Measurements from ENCODE around the gene KRTAP5-6. TPM values are rescaled to one million over a fixed set of nuclear protein-coding genes. Genes with fewer than 3 reads are reported as not detected.

KRTAP5-6 gene
- polyA plus RNA-seq, 1 of the 3 experiments (the other 2 are of a cell fraction) = not detected

- POLR2A ChIA-PET = no interaction called here
- no peak overlapping the region for H3K4me2 ChIP-seq
- H2AFZ ChIP-seq (ENCODE audit: low read depth) = no peak overlapping the region
- no peak overlapping the region for H3K9ac ChIP-seq
- H3K9me3 ChIP-seq = no peaks in the 10 kb centered on the region
- peaks cover 6 to 13% of the 10 kb centered on the region in 2 experiments; a peak in 2 of 4 replicates for H3K4me1 ChIP-seq (ENCODE audit: control insufficient read depth in 1 of 2, insufficient read depth in 2 of 2, low read depth in 1 of 2, low read length in 1 of 2)
- H3F3A ChIP-seq (replicated peaks; ENCODE audit: insufficient read depth) = no peaks in the 10 kb centered on the region
- TF ChIP-seq, protein P1, sequence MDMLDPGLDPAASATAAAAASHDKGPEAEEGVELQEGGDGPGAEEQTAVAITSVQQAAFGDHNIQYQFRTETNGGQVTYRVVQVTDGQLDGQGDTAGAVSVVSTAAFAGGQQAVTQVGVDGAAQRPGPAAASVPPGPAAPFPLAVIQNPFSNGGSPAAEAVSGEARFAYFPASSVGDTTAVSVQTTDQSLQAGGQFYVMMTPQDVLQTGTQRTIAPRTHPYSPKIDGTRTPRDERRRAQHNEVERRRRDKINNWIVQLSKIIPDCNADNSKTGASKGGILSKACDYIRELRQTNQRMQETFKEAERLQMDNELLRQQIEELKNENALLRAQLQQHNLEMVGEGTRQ (IDR thresholded peaks at IDR 0.05; ENCODE audit: borderline replicate concordance, low read depth, low read length) = no peak
- no peak for TF ChIP-seq JUND (IDR thresholded peaks at IDR 0.05)
- TF ChIP-seq GABPA (IDR thresholded peaks at IDR 0.05; ENCODE audit: low read depth) = no peak
- no peak for TF ChIP-seq RFX5 (IDR thresholded peaks at IDR 0.05; ENCODE audit: low read length)
- no peak for TF ChIP-seq CTCF (IDR thresholded peaks at IDR 0.05)
- TF ChIP-seq, protein P2, sequence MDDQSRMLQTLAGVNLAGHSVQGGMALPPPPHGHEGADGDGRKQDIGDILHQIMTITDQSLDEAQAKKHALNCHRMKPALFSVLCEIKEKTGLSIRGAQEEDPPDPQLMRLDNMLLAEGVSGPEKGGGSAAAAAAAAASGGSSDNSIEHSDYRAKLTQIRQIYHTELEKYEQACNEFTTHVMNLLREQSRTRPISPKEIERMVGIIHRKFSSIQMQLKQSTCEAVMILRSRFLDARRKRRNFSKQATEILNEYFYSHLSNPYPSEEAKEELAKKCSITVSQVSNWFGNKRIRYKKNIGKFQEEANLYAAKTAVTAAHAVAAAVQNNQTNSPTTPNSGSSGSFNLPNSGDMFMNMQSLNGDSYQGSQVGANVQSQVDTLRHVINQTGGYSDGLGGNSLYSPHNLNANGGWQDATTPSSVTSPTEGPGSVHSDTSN (IDR thresholded peaks at IDR 0.05) = no peak
- no peak for TF ChIP-seq FOXJ3 (CRISPR knock-in tag; IDR thresholded peaks at IDR 0.05)
- TF ChIP-seq EP300 (IDR thresholded peaks at IDR 0.05; ENCODE audit: borderline replicate concordance in 1 of 2, low read depth in 1 of 2, low read length in 1 of 2) = no peak
- no peak for TF ChIP-seq TEAD4 (IDR thresholded peaks at IDR 0.05; ENCODE audit: borderline replicate concordance, insufficient read depth)
- TF ChIP-seq RXRA (IDR thresholded peaks at IDR 0.05; ENCODE audit: borderline replicate concordance, low read depth) = no peak
- no peak for TF ChIP-seq MXI1 (IDR thresholded peaks at IDR 0.05; ENCODE audit: low read depth, low read length)
- no peak for TF ChIP-seq ELF1 (IDR thresholded peaks at IDR 0.05)
- TF ChIP-seq USF1 (IDR thresholded peaks at IDR 0.05; ENCODE audit: borderline replicate concordance, low read depth) = no peak
- TF ChIP-seq, protein P3, sequence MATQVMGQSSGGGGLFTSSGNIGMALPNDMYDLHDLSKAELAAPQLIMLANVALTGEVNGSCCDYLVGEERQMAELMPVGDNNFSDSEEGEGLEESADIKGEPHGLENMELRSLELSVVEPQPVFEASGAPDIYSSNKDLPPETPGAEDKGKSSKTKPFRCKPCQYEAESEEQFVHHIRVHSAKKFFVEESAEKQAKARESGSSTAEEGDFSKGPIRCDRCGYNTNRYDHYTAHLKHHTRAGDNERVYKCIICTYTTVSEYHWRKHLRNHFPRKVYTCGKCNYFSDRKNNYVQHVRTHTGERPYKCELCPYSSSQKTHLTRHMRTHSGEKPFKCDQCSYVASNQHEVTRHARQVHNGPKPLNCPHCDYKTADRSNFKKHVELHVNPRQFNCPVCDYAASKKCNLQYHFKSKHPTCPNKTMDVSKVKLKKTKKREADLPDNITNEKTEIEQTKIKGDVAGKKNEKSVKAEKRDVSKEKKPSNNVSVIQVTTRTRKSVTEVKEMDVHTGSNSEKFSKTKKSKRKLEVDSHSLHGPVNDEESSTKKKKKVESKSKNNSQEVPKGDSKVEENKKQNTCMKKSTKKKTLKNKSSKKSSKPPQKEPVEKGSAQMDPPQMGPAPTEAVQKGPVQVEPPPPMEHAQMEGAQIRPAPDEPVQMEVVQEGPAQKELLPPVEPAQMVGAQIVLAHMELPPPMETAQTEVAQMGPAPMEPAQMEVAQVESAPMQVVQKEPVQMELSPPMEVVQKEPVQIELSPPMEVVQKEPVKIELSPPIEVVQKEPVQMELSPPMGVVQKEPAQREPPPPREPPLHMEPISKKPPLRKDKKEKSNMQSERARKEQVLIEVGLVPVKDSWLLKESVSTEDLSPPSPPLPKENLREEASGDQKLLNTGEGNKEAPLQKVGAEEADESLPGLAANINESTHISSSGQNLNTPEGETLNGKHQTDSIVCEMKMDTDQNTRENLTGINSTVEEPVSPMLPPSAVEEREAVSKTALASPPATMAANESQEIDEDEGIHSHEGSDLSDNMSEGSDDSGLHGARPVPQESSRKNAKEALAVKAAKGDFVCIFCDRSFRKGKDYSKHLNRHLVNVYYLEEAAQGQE (IDR thresholded peaks at IDR 0.05; ENCODE audit: low read depth, low read length) = no peak
- no peak for TF ChIP-seq CHD2 (IDR thresholded peaks at IDR 0.05; ENCODE audit: low read length, partially characterized antibody)
- no peak for TF ChIP-seq NRF1 (IDR thresholded peaks at IDR 0.05; ENCODE audit: low read depth, low read length)
- TF ChIP-seq, protein P4, sequence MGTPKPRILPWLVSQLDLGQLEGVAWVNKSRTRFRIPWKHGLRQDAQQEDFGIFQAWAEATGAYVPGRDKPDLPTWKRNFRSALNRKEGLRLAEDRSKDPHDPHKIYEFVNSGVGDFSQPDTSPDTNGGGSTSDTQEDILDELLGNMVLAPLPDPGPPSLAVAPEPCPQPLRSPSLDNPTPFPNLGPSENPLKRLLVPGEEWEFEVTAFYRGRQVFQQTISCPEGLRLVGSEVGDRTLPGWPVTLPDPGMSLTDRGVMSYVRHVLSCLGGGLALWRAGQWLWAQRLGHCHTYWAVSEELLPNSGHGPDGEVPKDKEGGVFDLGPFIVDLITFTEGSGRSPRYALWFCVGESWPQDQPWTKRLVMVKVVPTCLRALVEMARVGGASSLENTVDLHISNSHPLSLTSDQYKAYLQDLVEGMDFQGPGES (IDR thresholded peaks at IDR 0.05; ENCODE audit: low read depth, low read length) = no peak
- TF ChIP-seq RCOR1 (IDR thresholded peaks at IDR 0.05; ENCODE audit: low read length) = no peak
- no peak for TF ChIP-seq EZH2phosphoT487 (IDR thresholded peaks at IDR 0.05; ENCODE audit: borderline replicate concordance, low read depth)
- no peaks in the 10 kb centered on the region for H3K79me2 ChIP-seq (ENCODE audit: insufficient read depth)
- H4K20me1 ChIP-seq (ENCODE audit: insufficient read depth) = no peaks in the 10 kb centered on the region
- no peak for DNase-seq
- H3K36me3 ChIP-seq (replicated peaks in 1 of 2; ENCODE audit: control insufficient read depth in 1 of 2, insufficient read depth in 2 of 2, low read length in 1 of 2) = no peaks in the 10 kb centered on the region
- no peak overlapping the region for H3K27ac ChIP-seq (ENCODE audit: low read depth in 2 of 2, low read length in 1 of 2)
- WGBS (ENCODE audit: low lambda C conversion rate) = 60% methylated on average over 15 of the region's 16 CpGs
- no peaks in the 10 kb centered on the region for H3K27me3 ChIP-seq (ENCODE audit: insufficient read depth)
- H3K4me3 ChIP-seq (ENCODE audit: low read depth in 2 of 2, low read length in 1 of 2) = no peak overlapping the region
- CTCF ChIA-PET = interaction anchor here (0.7 to 5.8 kb wide), 11 partner anchors 9 to 491 kb away, joined by 3 to 585 read pairs (median 25); partner anchors contain the start of genes IFITM10 and SYT8
- no peaks in the 10 kb centered on the region for H3K9me2 ChIP-seq
Measured at GRCh38 chr11:1691026-1691877, 5.7 kb upstream of the KRTAP5-6 start.
